Neural crest cell (in vitro differentiated cells): ENCODE measurements around the gene SOAT2. TPM values are rescaled to one million over a fixed set of nuclear protein-coding genes. Genes with fewer than 3 reads are reported as not detected.

Experiments
- DNase-seq: peaks from one replicate; pipeline ENCODE4 v3.0.0; 2021; ENCODE audit warnings: low read depth, mixed read lengths, low spot score
- H3K27ac Mint-ChIP-seq: one replicate; pipeline ENCODE4 v1.8.0; 2021; ENCODE audit warnings: mild to moderate bottlenecking, mixed read lengths; ENCODE audit not compliant: unreplicated experiment
- H3K27me3 Mint-ChIP-seq: 2 replicates; pipeline ENCODE4 v1.8.0; 2021; ENCODE audit warnings: low read depth, mild to moderate bottlenecking, mixed read lengths
- H3K36me3 Mint-ChIP-seq: 2 replicates; pipeline ENCODE4 v1.8.0; 2021; ENCODE audit warnings: low read depth, mild to moderate bottlenecking, mixed read lengths
- H3K4me1 Mint-ChIP-seq: 2 replicates; pipeline ENCODE4 v1.8.0; 2021; ENCODE audit warnings: mixed read lengths
- H3K4me3 Mint-ChIP-seq: one replicate; pipeline ENCODE4 v1.8.0; 2021; ENCODE audit warnings: mild to moderate bottlenecking, mixed read lengths
- H3K9me3 Mint-ChIP-seq: 2 replicates; pipeline ENCODE4 v1.8.0; 2021; ENCODE audit warnings: mixed read lengths
- CTCF ChIP-seq: fragments of 200-600 bp; sonication (generic); conservative IDR thresholded peaks from 2 replicates; pipeline ENCODE4 v1.5.0; 2021; ENCODE audit warnings: antibody characterized with exemption, mild to moderate bottlenecking
- total RNA-seq: library from RNA; stranded (reverse); gene quantifications from 2 replicates; pipeline ENCODE4 v1.2.1, GENCODE V29; 2021

Gene SOAT2
- total RNA-seq, 1 donor from 2014 or later: not detected

GRCh38 chr12:53076461-53076860, 26.8 kb upstream of the SOAT2 start:
- H3K9me3 Mint-ChIP-seq: no peaks in the 10 kb centered on the region
- no peak for TF ChIP-seq CTCF
- peaks cover 55% of the 10 kb centered on the region for H3K4me1 Mint-ChIP-seq
- H3K4me3 Mint-ChIP-seq: peak overlapping the region; percentile 47
- DNase-seq: no peak
- H3K36me3 Mint-ChIP-seq: peaks cover 15% of the 10 kb centered on the region
- H3K27me3 Mint-ChIP-seq: peaks cover 3% of the 10 kb centered on the region
- no peak overlapping the region for H3K27ac Mint-ChIP-seq

GRCh38 chr12:53077030-53077429, 26.3 kb upstream of the SOAT2 start:
- no peak for TF ChIP-seq CTCF
- Mint-ChIP-seq H3K36me3 (peaks cover 15% of the 10 kb centered on the region), H3K4me1 (peaks cover 51% of the 10 kb centered on the region), H3K27ac (no peak overlapping the region), H3K9me3 (no peaks in the 10 kb centered on the region), H3K4me3 (peak overlapping the region; percentile 83), H3K27me3 (peaks cover 3% of the 10 kb centered on the region)
- no peak for DNase-seq

DNA sequence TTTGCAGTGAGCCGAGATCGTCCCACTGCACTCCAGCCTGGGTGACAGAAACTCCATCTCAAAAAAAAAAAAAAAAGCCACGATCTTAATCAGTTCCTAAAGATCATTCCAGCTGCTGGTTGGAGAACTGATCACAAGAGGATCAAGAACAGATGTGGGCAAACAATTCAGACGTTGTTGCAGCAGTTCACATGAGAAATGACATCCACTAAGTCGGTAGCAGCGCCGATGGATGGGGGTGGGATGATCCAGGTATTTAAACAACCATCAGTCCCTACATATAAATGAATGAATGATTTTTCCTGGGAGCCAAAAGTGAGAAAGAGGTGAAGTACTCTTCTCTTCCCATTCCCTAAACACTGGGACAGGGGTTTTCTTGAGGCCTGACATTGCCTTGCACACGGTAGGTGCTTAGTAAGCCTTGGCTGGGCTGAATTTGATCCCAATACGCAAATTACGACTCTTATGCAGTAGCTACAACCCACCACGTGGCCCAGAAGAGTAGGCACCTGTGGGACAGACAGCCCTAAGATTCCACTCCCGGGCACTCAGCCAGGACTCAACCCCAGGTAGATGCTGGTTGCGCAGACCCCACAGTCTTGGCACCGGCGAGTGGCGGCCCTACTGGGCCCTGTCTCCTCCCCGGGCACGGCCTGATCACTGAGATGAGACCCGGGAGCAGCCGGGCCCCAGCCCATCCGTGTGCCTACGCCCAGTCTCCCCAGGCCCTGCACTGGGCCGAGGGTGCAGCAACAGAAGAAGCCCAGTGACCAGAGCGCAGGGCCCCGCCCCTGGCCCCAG, 24.7 kb upstream of the SOAT2 start:
- H3K4me1 Mint-ChIP-seq: peaks cover 39% of the 10 kb centered on the region
- H3K27me3 Mint-ChIP-seq: peaks cover 3% of the 10 kb centered on the region
- peak; percentile 23 for TF ChIP-seq CTCF
- H3K4me3 Mint-ChIP-seq: peak overlapping the region; percentile 87
- peak overlapping the region; percentile 63 for H3K27ac Mint-ChIP-seq
- peaks cover 2% of the 10 kb centered on the region for H3K9me3 Mint-ChIP-seq
- peaks cover 12% of the 10 kb centered on the region for H3K36me3 Mint-ChIP-seq
- no peak for DNase-seq

GRCh38 chr12:53079226-53080117, 23.8 kb upstream of the SOAT2 start, which contains the start of gene SPRYD3:
Gene SPRYD3, minus strand, starts transcription at chr12:53079390. Its CDS starts 57 bp downstream, at chr12:53079333.
- DNase-seq: peak; percentile 98
- peaks cover 3% of the 10 kb centered on the region for H3K27me3 Mint-ChIP-seq
- peak within 1 kb of the TSS; percentile 87 for H3K4me3 Mint-ChIP-seq
- TF ChIP-seq CTCF: no peak
- H3K36me3 Mint-ChIP-seq: peaks cover 5% of the 10 kb centered on the region
- H3K9me3 Mint-ChIP-seq: peaks cover 2% of the 10 kb centered on the region
- H3K4me1 Mint-ChIP-seq: peaks cover 33% of the 10 kb centered on the region
- H3K27ac Mint-ChIP-seq: peak within 1 kb of the TSS; percentile 65

DNA sequence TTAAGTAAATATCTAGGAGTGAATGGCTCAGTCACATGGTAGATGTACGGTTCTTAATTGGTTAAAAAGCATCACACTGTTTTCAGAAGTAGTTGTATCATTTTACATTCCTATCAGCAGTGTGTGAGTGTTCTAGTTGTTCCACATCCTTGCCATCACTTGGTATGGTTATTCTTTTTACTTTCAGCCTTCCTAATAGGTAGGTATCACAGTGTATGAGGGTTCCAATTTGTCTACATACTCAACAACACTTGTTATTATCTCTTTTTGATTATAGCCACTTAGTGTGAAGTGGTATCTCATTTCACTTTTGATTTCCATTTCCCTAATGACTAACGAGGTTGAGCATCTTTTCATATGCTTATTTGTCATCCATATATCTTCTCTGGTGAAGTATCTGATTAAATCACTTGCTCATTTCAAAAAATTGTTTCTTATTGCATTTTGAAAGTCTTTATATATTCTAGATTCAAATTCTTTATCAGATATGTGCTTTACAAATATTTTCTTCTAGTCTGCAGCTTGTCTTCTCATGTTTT, 20.6 kb upstream of the SOAT2 start:
- Mint-ChIP-seq H3K27me3 (peaks cover 12% of the 10 kb centered on the region), H3K4me3 (no peak overlapping the region), H3K36me3 (no peaks in the 10 kb centered on the region), H3K27ac (no peak overlapping the region), H3K4me1 (peaks cover 24% of the 10 kb centered on the region), H3K9me3 (peaks cover 2% of the 10 kb centered on the region)
- no peak for TF ChIP-seq CTCF
- DNase-seq: no peak
